Stimulated activated CD8-positive, alpha-beta memory T cell treated with anti-CD3 and anti-CD28 coated beads, Interleukin-2, amount 100 ng/mL, for 1 hour (primary cell): ENCODE measurements around the gene SET.

Experiments
- DNase-seq, 2 donors: peaks; one replicate each; pipeline ENCODE4 v3.0.0-alpha.2; 2020; ENCODE audit warnings: low read depth in 2 of 2

SET gene

GRCh38 chr9:128712451-128713410, 23.7 kb downstream of the SET start:
- no peak for DNase-seq

- no peak for DNase-seq
Measured at GRCh38 chr9:128713411-128713780, 24.4 kb downstream of the SET start.

- DNase-seq: no peak
Measured at GRCh38 chr9:128713941-128714573, 25.0 kb downstream of the SET start.

DNA sequence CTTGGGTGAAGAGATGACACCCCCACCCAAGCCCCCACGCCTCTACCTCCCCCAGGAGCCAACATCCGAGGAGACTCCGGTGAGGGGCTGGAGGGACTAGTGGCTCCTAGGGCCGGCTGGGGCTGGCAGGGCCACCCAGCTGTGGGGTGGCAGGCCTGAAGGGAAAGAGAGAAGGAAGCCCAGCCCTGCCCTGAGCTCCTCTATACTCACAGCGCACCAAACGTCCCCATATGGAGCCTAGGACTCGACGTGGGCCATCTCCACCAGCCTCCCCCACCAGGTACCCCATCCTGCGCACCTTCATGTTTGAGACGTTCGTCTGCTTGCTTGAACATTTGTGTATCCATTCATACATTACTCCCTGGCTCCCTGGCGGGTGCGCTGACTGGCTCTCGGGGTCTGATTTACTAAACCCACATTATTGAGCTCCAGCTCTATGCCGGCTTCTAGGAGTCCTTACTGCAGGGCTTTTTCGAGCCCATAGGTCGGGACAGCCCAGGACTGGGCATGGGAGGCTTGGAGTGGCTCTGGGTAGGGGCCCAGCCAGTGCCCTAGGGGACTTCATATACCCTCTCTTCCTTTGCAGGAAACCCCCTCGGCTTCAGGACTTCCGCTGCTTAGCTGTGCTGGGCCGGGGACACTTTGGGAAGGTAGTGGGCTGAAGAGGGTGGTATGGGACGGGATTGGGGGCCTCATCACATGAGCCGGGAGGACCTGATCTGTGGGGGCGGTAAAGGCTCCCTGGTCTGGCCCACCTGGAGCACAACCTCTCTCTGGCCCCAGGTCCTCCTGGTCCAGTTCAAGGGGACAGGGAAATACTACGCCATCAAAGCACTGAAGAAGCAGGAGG, 25.8 kb downstream of the SET start:
- no peak for DNase-seq

DNA sequence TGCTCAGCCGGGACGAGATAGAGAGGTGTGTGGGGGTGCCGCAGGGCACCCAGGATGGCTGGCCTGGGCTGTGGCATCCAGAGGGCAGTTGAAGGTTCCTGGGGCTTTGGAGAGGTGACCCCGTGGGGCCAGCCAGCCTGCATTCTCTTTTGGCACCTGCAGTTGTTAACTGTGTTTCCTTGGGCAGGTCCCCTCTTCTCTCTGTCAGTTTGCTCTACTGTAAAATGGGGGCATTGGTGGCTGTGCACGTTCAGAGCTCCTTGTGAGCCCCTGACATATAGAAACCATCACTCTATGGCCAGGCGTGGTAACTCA, 26.4 kb downstream of the SET start:
- no peak for DNase-seq

DNA sequence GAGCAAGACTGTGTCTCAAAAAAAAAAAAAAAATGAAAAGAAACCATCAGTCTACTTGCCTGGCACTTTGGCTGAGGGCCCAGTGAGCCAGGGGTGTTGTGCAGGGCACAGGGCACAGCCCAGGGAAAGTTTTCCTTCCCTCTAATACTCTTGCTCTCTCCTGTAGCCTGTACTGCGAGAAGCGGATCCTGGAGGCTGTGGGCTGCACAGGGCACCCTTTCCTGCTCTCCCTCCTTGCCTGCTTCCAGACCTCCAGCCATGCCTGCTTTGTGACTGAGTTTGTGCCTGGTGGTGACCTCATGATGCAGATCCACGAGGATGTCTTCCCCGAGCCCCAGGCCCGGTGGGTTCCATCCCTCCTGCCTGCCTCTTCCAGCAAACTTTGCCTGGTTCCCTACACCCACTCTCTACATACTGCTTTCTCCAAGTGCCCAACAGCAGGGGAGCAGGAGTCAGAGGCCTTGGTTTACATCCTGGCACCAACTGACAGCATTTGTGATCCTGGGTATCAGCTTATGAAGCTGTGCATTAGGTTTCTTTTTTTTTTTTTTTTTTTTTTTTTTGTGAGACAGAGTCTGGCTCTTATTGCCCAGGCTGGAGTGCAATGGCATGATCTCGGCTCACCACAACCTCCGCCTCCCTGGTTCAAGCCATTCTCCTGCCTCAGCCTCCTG, 27.7 kb downstream of the SET start:
- DNase-seq: no peak

DNA sequence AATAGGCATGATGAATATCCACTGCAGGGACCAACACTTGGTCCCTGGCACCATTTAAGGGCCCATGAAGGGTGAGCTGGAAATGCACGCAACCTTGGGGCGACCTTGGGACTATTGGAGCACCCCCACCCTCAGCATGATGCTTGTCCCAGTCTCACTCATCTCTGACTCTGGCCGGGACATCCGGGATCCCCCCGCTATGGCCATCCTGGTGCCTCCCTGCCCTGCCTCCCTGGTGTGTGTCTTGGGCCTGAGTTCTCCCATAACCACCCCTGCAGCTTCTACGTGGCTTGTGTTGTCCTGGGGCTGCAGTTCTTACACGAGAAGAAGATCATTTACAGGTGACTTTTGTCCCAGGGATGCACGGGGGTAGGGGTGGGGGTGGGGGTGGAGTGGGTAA, 29.0 kb downstream of the SET start:
- no peak for DNase-seq

GRCh38 chr9:128718475-128718874, 29.5 kb downstream of the SET start:
- no peak for DNase-seq

DNA sequence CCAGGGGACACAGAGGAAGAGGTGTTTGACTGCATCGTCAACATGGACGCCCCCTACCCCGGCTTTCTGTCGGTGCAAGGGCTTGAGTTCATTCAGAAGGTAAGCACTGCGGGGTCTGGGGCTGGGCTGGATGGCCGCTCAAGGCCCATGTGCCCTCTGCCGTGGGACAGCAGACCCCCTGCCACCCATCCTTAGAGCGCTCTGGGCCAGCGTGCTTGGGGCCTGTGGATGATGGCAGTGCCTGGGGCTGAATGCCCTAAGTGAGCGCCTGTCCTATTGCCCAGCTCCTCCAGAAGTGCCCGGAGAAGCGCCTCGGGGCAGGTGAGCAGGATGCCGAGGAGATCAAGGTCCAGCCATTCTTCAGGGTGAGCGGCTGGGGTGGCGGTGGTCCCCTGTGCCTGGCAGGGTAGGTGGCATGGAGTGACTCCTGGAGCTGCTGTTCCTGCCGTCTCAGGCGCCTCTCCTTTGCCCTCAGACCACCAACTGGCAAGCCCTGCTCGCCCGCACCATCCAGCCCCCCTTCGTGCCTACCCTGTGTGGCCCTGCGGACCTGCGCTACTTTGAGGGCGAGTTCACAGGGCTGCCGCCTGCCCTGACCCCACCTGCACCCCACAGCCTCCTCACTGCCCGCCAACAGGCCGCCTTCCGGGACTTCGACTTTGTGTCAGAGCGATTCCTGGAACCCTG, 31.0 kb downstream of the SET start:
- DNase-seq: no peak

DNA sequence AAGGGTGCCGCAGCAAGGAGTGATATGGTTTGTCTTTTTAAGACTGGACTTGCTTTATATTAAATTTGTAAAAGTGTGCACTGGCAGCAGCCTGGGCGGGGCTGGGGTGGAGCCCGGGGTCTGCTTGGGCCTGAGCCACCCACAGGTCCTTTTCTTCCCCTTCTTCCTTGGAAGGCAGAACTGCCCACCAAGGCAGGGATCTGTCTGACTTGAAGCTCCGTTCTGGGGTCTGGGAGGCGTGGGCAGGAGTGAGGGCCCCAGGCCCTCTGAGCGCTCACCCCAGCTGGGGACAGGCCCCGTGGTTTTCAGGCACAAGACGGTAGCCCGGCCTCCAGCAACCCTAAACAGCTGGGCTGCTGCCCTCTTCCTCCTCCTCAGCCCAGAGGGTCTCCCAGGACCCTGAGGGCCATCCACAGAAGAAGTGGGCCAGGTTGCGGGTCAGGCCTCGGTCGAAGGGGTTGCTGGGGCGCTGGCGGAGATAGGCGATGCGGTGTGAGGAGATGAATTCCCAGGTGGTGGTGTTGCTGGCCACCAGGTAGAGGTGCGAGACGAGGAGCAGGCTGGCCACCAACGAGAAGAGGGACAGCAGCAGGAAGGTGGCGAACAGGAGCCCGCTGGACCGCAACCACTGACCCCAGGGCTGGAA, 31.9 kb downstream of the SET start:
- DNase-seq: no peak

- DNase-seq: no peak
Measured at GRCh38 chr9:128721487-128722010, 32.5 kb downstream of the SET start.

DNA sequence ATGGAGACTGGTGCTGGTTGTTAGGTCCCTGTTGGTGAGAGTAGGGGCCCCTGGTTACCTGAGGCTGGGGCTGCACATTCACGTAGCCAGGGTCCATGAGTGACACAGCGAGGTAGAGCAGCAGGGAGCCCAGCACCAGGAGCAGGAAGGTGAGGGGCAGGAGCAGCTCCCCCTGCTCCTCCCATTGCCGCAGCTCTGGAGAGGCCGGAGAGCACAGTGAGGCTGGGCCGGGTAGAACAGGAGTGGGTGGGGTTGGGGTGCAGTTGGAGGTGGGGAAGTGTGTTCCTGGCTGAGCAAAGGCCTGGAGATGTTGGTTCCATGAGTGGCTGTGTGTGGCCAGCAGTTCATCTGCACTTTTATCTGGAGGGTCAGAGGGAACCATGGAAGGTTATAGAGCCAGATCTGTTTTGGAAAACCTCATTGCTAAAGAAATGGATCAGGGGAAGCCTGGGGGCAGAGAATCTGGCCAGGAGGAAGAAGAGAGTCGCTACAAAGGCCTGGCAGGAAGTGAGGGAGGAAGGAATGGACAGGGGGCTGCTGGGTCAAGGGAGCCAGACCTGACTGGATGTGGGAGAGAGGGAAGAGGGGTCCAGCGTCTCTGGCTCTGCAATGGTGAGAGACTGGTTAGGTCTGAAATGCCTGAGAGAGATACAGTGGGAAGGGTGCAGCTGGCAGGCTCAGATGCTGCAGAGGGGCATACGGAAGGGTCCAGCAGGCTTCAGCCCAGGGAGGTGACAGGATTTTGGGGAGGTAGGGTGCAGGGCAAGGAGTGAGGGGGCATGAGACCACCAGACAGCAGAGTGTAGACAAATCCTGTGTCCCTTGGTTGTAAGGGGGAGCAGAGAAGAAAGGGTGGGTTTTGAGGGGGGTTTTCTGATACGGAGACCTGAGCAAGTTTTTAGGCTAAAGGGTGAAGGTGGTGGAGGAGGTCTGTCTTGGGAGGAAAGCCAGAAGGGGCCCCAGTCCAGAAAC, 33.6 kb downstream of the SET start:
- no peak for DNase-seq

- DNase-seq: no peak
Measured at GRCh38 chr9:128723352-128723865, 34.4 kb downstream of the SET start.

GRCh38 chr9:128723866-128724743, 35.1 kb downstream of the SET start, which contains the start of gene ZDHHC12:
Gene ZDHHC12 (minus strand): TSS chr9:128724127. CDS start chr9:128724093, 34 bp downstream.
- DNase-seq: peak; percentile 98 to 99

DNA sequence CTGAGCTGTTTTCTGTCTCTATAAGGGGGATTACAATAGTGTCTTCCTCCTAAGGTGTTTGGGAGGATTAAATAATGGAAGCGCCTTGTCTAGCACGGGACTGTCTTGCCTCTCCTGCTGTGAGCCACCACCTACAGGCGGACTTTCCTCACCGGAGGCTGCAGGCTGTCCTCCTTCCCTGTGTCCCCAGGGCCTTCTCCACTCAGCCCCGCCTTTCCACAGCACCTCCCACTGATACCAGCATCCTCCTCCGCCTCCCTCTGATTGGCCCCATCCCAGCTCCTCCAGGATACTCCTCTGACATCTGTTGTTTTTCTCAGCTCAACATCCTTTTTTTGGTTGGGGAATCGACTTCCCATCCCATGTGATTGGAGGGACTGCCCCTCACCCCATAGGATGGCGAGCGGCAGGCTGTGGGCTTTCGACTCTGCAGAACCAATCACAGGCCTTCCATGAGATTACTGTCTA, 35.8 kb downstream of the SET start:
- no peak for DNase-seq

- DNase-seq: no peak
Measured at GRCh38 chr9:128727640-128728248, 38.7 kb downstream of the SET start.

GRCh38 chr9:128728298-128728697, 39.3 kb downstream of the SET start:
- DNase-seq: no peak
